Breast epithelium (tissue), 3 donors: ENCODE measurements around the gene LDAH.

ENCODE experiments used
- POLR2A ChIP-seq: fragments of 450-650 bp; IDR thresholded peaks from one replicate; pipeline ENCODE4 v1.6.1; 2016; ENCODE audit warnings: antibody characterized with exemption, mild to moderate bottlenecking, moderate library complexity
- TF ChIP-seq, protein P1 (sequence below), 3 donors: fragments of 450-650 bp; IDR thresholded peaks; one replicate each; pipeline ENCODE4 v1.5.1; 2016 to 2017; ENCODE audit warnings: antibody characterized with exemption in 3 of 3, mild to moderate bottlenecking in 3 of 3, moderate library complexity in 3 of 3

DNA sequence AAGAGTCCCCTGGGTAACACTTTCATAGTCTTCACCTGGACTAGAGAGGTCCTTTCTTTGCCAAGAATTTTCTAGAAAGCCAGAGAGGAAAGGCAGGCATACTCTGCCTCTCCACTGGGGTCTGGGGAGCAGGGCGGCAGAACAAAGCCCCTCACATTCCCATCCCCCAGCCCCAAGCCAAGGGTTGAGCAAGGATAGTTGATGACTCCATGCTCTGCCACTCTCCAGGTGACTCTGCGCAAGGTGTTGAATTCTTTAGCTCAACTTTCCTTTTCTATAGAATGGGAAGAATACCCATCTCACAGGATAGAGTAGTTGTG, 158.9 kb downstream of the LDAH start:
- TF ChIP-seq, protein P1, sequence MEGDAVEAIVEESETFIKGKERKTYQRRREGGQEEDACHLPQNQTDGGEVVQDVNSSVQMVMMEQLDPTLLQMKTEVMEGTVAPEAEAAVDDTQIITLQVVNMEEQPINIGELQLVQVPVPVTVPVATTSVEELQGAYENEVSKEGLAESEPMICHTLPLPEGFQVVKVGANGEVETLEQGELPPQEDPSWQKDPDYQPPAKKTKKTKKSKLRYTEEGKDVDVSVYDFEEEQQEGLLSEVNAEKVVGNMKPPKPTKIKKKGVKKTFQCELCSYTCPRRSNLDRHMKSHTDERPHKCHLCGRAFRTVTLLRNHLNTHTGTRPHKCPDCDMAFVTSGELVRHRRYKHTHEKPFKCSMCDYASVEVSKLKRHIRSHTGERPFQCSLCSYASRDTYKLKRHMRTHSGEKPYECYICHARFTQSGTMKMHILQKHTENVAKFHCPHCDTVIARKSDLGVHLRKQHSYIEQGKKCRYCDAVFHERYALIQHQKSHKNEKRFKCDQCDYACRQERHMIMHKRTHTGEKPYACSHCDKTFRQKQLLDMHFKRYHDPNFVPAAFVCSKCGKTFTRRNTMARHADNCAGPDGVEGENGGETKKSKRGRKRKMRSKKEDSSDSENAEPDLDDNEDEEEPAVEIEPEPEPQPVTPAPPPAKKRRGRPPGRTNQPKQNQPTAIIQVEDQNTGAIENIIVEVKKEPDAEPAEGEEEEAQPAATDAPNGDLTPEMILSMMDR (IDR thresholded peaks at IDR 0.05): no peak
- no peak for TF ChIP-seq POLR2A
